GM12878 (cell line): ENCODE measurements around the gene SYNGR1.

ENCODE experiments used
- ATF7 ChIP-seq: fragments of 450-650 bp; IDR thresholded peaks from 2 replicates; pipeline ENCODE4 v1.6.1; 2016; ENCODE audit warnings: low read depth, mild to moderate bottlenecking
- CTCF ChIP-seq, 3 experiments: IDR thresholded peaks in 2 of 3; conservative IDR thresholded peaks in 1 of 3; 2 replicates each; pipeline ENCODE4 v1.5.1; 2011; ENCODE audit warnings: low read depth in 3 of 3, low read length in 3 of 3, mild to moderate bottlenecking in 3 of 3, control low read depth in 2 of 3, moderate library complexity in 2 of 3, inconsistent platforms in 1 of 3, mixed read lengths in 1 of 3; ENCODE audit not compliant: control insufficient read depth in 2 of 3, insufficient read depth in 1 of 3; ENCODE audit errors: extremely low read depth in 1 of 3
- NFIC ChIP-seq: IDR thresholded peaks from 2 replicates; pipeline ENCODE4 v1.6.1; 2012; ENCODE audit warnings: low read depth, mild to moderate bottlenecking, inconsistent platforms, low read length, moderate library complexity
- NFYB ChIP-seq: IDR thresholded peaks from 2 replicates; pipeline ENCODE4 v1.6.1; 2011; ENCODE audit warnings: low read depth, mild to moderate bottlenecking, low read length, improper control_type of control experiment, moderate library complexity; ENCODE audit not compliant: insufficient read depth
- SP1 ChIP-seq: IDR thresholded peaks from one replicate; pipeline ENCODE4 v1.6.1; 2011; ENCODE audit warnings: low read depth, low read length
- SPI1 ChIP-seq: IDR thresholded peaks from 2 replicates; pipeline ENCODE4 v1.6.1; 2011; ENCODE audit warnings: low read depth, mild to moderate bottlenecking, low read length, moderate library complexity, borderline replicate concordance; ENCODE audit not compliant: insufficient read depth
- TARDBP ChIP-seq: IDR thresholded peaks from 2 replicates; pipeline ENCODE4 v1.6.1; 2016; ENCODE audit warnings: borderline replicate concordance
- TCF7 ChIP-seq: IDR thresholded peaks from 2 replicates; pipeline ENCODE4 v1.6.1; 2014; ENCODE audit warnings: antibody characterized with exemption, borderline replicate concordance
- ZBED1 ChIP-seq: IDR thresholded peaks from 2 replicates; pipeline ENCODE4 v1.6.1; 2016; ENCODE audit warnings: borderline replicate concordance
- ZBTB33 ChIP-seq: fragments of 450-650 bp; IDR thresholded peaks from 2 replicates; pipeline ENCODE4 v1.6.1; 2017; ENCODE audit warnings: mild to moderate bottlenecking
- ZNF687 ChIP-seq: fragments of 450-650 bp; IDR thresholded peaks from 2 replicates; pipeline ENCODE4 v1.6.1; 2017; ENCODE audit warnings: mild to moderate bottlenecking, moderate library complexity
- ZZZ3 ChIP-seq: IDR thresholded peaks from 2 replicates; pipeline ENCODE4 v1.6.1; 2011; ENCODE audit warnings: low read depth; ENCODE audit not compliant: control insufficient read depth, insufficient read length
- TF ChIP-seq, protein P1 (sequence below): IDR thresholded peaks from 2 replicates; pipeline ENCODE4 v1.6.1; 2011; ENCODE audit warnings: low read depth, mild to moderate bottlenecking, low read length, moderate library complexity, borderline replicate concordance; ENCODE audit errors: extremely low read depth

DNA sequence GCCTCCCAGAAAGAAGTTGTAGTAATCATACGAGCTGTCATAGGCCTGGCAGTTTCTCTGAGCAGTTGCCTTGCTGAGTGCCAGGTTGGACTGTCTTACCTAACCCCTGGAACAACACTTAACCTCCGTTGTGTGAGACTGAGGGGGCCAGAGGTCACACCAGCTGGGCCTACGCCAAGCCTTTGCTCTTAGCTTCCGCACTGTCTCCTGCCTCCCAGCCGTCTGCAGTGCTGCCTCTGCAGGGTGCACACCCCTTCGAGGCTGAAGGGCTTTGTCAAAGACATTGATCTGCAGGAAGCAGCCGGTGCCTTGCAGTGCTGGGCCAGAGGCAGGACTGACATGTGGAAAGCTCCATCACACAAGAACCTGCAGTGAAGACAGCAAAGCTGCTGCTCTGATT is 66.5 kb downstream of the SYNGR1 start:
- TF ChIP-seq ATF7 (no peak), NFIC (no peak), TCF7 (no peak), CTCF (IDR thresholded peaks at IDR 0.05 in 2 of 3, conservative IDR thresholded peaks at IDR 0.05 in 1 of 3; ENCODE audit: control insufficient read depth in 2 of 3, extremely low read depth in 1 of 3, insufficient read depth in 1 of 3, low read depth in 3 of 3, low read length in 3 of 3) (no peak), ZZZ3 (no peak), TARDBP (no peak), SP1 (no peak), ZNF687 (no peak), NFYB (no peak), ZBED1 (no peak), ZBTB33 (no peak), SPI1 (no peak)
- TF ChIP-seq, protein P1, sequence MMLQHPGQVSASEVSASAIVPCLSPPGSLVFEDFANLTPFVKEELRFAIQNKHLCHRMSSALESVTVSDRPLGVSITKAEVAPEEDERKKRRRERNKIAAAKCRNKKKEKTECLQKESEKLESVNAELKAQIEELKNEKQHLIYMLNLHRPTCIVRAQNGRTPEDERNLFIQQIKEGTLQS = no peak
